OCI-LY7 (cell line): ENCODE data around the gene SEPTIN10. TPM values are rescaled to one million over a fixed set of nuclear protein-coding genes. Genes with fewer than 3 reads are reported as not detected.

Experiments
- BruUV-seq: library from RNA; stranded (reverse); fragments of 400-500 nt; replicated peaks from 2 replicates; lab custom pipeline; 2021; lab: Mats Ljungman, UMichigan
- CTCF ChIA-PET: fragments of 300-600 bp; sonication (Branson Sonifier 250); formaldehyde crosslinking; loops from one replicate; lab custom pipeline; 2022; ENCODE audit warnings: antibody characterized with exemption; ENCODE audit not compliant: unreplicated experiment; lab: Charles Lee
- POLR2A ChIA-PET: fragments of 300-600 bp; sonication (Branson Sonifier 250); formaldehyde crosslinking; loops from one replicate; lab custom pipeline; 2022; ENCODE audit warnings: antibody characterized with exemption; lab: Charles Lee
- DNase-seq: peaks from one replicate; pipeline ENCODE4 v3.0.0-alpha.2; 2015; ENCODE audit warnings: low spot score
- H2AFZ ChIP-seq: fragments of 200-600 bp; sonication (generic), shearing (Covaris generic); 2 replicates; pipeline ENCODE4 v1.6.1; 2014; ENCODE audit warnings: mild to moderate bottlenecking, antibody characterized with exemption, low read length, moderate library complexity
- H3K27ac ChIP-seq: fragments of 200-600 bp; sonication (generic); 2 replicates; pipeline ENCODE4 v1.5.1; 2014; ENCODE audit warnings: mixed run types, low read depth, mild to moderate bottlenecking, moderate library complexity, low read length, inconsistent platforms; ENCODE audit not compliant: poor library complexity, severe bottlenecking
- H3K36me3 ChIP-seq: fragments of 200-600 bp; sonication (generic); 2 replicates; pipeline ENCODE4 v1.6.1; 2014; ENCODE audit warnings: mild to moderate bottlenecking, antibody characterized with exemption, low read length, moderate library complexity, mixed read lengths; ENCODE audit not compliant: insufficient read depth
- H3K4me1 ChIP-seq: fragments of 200-600 bp; sonication (generic); 2 replicates; pipeline ENCODE4 v1.5.1; 2014; ENCODE audit warnings: mild to moderate bottlenecking, low read length; ENCODE audit not compliant: insufficient read depth, poor library complexity, severe bottlenecking
- H3K4me2 ChIP-seq: fragments of 200-600 bp; sonication (generic); 2 replicates; pipeline ENCODE4 v1.6.1; 2014; ENCODE audit warnings: mild to moderate bottlenecking, low read length
- H3K4me3 ChIP-seq: fragments of 200-600 bp; sonication (generic); 2 replicates; pipeline ENCODE4 v1.5.1; 2014; ENCODE audit warnings: mild to moderate bottlenecking, low read depth, low read length; ENCODE audit not compliant: poor library complexity, severe bottlenecking
- H3K79me2 ChIP-seq: fragments of 200-600 bp; sonication (generic); 2 replicates; pipeline ENCODE4 v1.6.1; 2016; ENCODE audit warnings: low read depth, mild to moderate bottlenecking, low read length, moderate library complexity, mixed read lengths; ENCODE audit not compliant: insufficient read depth
- H3K9me2 ChIP-seq: fragments of 200-600 bp; sonication (generic); 2 replicates; pipeline ENCODE4 v1.6.1; 2016; ENCODE audit warnings: mild to moderate bottlenecking, low read length, mixed read lengths; ENCODE audit not compliant: insufficient read depth
- H3K9me3 ChIP-seq: fragments of 200-600 bp; sonication (generic); 2 replicates; pipeline ENCODE4 v1.6.1; 2014; ENCODE audit warnings: mild to moderate bottlenecking, mixed run types, low read length, mixed read lengths
- H4K20me1 ChIP-seq: fragments of 200-600 bp; sonication (generic); 2 replicates; pipeline ENCODE4 v1.6.1; 2014; ENCODE audit warnings: mild to moderate bottlenecking, antibody characterized with exemption, low read length, moderate library complexity, mixed read lengths; ENCODE audit not compliant: insufficient read depth
- CTCF ChIP-seq: fragments of 200-600 bp; sonication (generic); conservative IDR thresholded peaks from 2 replicates; pipeline ENCODE4 v1.5.1; 2014; ENCODE audit warnings: mild to moderate bottlenecking, antibody characterized with exemption, low read length, moderate library complexity, mixed read lengths
- EZH2phosphoT487 ChIP-seq: fragments of 200-600 bp; sonication (generic); IDR thresholded peaks from 2 replicates; pipeline ENCODE4 v1.6.1; 2018; ENCODE audit warnings: low read depth, borderline replicate concordance, mild to moderate bottlenecking, mixed run types, antibody characterized with exemption, low read length, moderate library complexity, mixed read lengths
- intact Hi-C: fragments of 100-400 bp; cut with micrococcal nuclease; formaldehyde crosslinking; loops from one replicate; pipeline ENCODE4 v1.10.0; 2022; ENCODE audit not compliant: unreplicated experiment
- total RNA-seq, 2 experiments: library from RNA; depleted of rRNA in 1 of 2; stranded (reverse); fragments of >200 nt in 1 of 2; shearing (Covaris generic) in 1 of 2; gene quantifications; 2 replicates each; pipeline ENCODE4 v1.2.3, GENCODE V29; 2014 to 2022

Gene SEPTIN10
- total RNA-seq, 2 experiments from 2014 or later = not detected

GRCh38 chr2:109638795-109639194 lies 25.0 kb upstream of the SEPTIN10 start:
- intact Hi-C loops = no loop called here
- CTCF ChIA-PET = no interaction called here

GRCh38 chr2:109637749-109638570 lies 24.2 kb upstream of the SEPTIN10 start:
- H2AFZ ChIP-seq = no peak overlapping the region
- no peaks in the 10 kb centered on the region for H3K9me3 ChIP-seq
- H3K4me3 ChIP-seq = no peak overlapping the region
- ChIA-PET CTCF (no interaction called here), POLR2A (no interaction called here)
- H3K27ac ChIP-seq = no peak overlapping the region
- H4K20me1 ChIP-seq = no peaks in the 10 kb centered on the region
- no peak for TF ChIP-seq EZH2phosphoT487
- TF ChIP-seq CTCF = no peak
- intact Hi-C loops = no loop called here
- no peaks in the 10 kb centered on the region for H3K4me1 ChIP-seq
- DNase-seq = no peak
- no TSS peak for BruUV-seq
- no peaks in the 10 kb centered on the region for H3K79me2 ChIP-seq
- H3K36me3 ChIP-seq = no peaks in the 10 kb centered on the region
- H3K9me2 ChIP-seq = no peaks in the 10 kb centered on the region
- H3K4me2 ChIP-seq = no peak overlapping the region

More at GRCh38 chr2:109638795-109639194, 25.0 kb upstream of the SEPTIN10 start:
- H3K4me1 ChIP-seq = no peaks in the 10 kb centered on the region
- DNase-seq = no peak
- BruUV-seq = no TSS peak
- H3K36me3 ChIP-seq = no peaks in the 10 kb centered on the region
- TF ChIP-seq CTCF (no peak), EZH2phosphoT487 (no peak)
- no peak overlapping the region for H2AFZ ChIP-seq
- H3K4me3 ChIP-seq = no peak overlapping the region
- H3K79me2 ChIP-seq = no peaks in the 10 kb centered on the region
- H3K9me3 ChIP-seq = no peaks in the 10 kb centered on the region
- H3K4me2 ChIP-seq = no peak overlapping the region
- H3K27ac ChIP-seq = no peak overlapping the region
- H4K20me1 ChIP-seq = no peaks in the 10 kb centered on the region
- POLR2A ChIA-PET = no interaction called here
- H3K9me2 ChIP-seq = no peaks in the 10 kb centered on the region

- no peaks in the 10 kb centered on the region for H3K9me3 ChIP-seq
- TF ChIP-seq EZH2phosphoT487 = no peak
- intact Hi-C loops = no loop called here
- no peaks in the 10 kb centered on the region for H3K4me1 ChIP-seq
- H3K4me3 ChIP-seq = no peak overlapping the region
- H4K20me1 ChIP-seq = no peaks in the 10 kb centered on the region
- no peaks in the 10 kb centered on the region for H3K9me2 ChIP-seq
- CTCF ChIA-PET = no interaction called here
- POLR2A ChIA-PET = no interaction called here
- no peak overlapping the region for H2AFZ ChIP-seq
- no TSS peak for BruUV-seq
- DNase-seq = no peak
- H3K27ac ChIP-seq = no peak overlapping the region
- H3K36me3 ChIP-seq = no peaks in the 10 kb centered on the region
- no peak overlapping the region for H3K4me2 ChIP-seq
- no peaks in the 10 kb centered on the region for H3K79me2 ChIP-seq
These were observed 22.6 kb upstream of the SEPTIN10 start for GRCh38 chr2:109636317-109636716.
